HepG2 (cell line): ENCODE data around the gene RAD51D. TPM values are rescaled to one million over a fixed set of nuclear protein-coding genes. Genes with fewer than 3 reads are reported as not detected.
A peak's percentile ranks its signal among the peaks of the same experiment; 100 is the strongest.

Experiments used
- ATAC-seq: fragments of 200-7000 bp; cut with Tn5 transposase; 3 replicates; pipeline ENCODE4 v1.9.1; 2020; ENCODE audit warnings: mild to moderate bottlenecking, moderate library complexity
- BruUV-seq: library from RNA; stranded (reverse); fragments of 400-500 nt; replicated peaks from 2 replicates; lab custom pipeline; 2021; lab: Mats Ljungman, UMichigan
- CTCF ChIA-PET: fragments of 300-600 bp; formaldehyde crosslinking; extraction: SDS; loops from one replicate; lab custom pipeline; 2021; ENCODE audit warnings: low total read pairs, inconsistent platforms, low intra/inter-chr PET ratio; lab: Yijun Ruan, JAX
- POLR2A ChIA-PET: fragments of 350-600 bp; sonication (Branson Sonifier 250); formaldehyde crosslinking; loops from one replicate; lab custom pipeline; 2020; ENCODE audit warnings: antibody characterized with exemption, inconsistent platforms; lab: Yijun Ruan, JAX
- DNase-seq: peaks from one replicate; pipeline ENCODE4 v3.0.0-alpha.2; 2015; ENCODE audit warnings: low spot score
- FAIRE-seq: peaks from 3 replicates; lab custom pipeline; 2011; peaks lifted over from hg19 to GRCh38; lab: Jason Lieb, UNC
- H2AFZ ChIP-seq: one replicate; pipeline ENCODE4 v1.6.1; 2011; ENCODE audit warnings: low read length, inconsistent platforms
- H3K27ac ChIP-seq: fragments of 300-600 bp; 3 replicates; pipeline ENCODE4 v1.8.0; 2011; ENCODE audit warnings: mixed run types, mild to moderate bottlenecking, mixed read lengths, low read length, inconsistent platforms; ENCODE audit not compliant: insufficient read depth; ENCODE audit errors: extremely low read length
- H3K27me3 ChIP-seq, 2 experiments: fragments of 200-600 bp in 1 of 2; 2 replicates in 1 of 2; 3 replicates in 1 of 2; pipeline versions ENCODE4 v1.6.0 to v1.8.0; 2011; ENCODE audit warnings: low read length in 2 of 2, mild to moderate bottlenecking in 2 of 2, moderate library complexity in 2 of 2, inconsistent platforms in 1 of 2; ENCODE audit not compliant: insufficient read depth in 2 of 2, control insufficient read depth in 1 of 2
- H3K36me3 ChIP-seq, 2 experiments: fragments of 200-600 bp in 1 of 2; replicated peaks in 1 of 2; 2 replicates in 1 of 2; 3 replicates in 1 of 2; pipeline versions ENCODE4 v1.5.1 to v1.8.0; 2011; ENCODE audit warnings: low read length in 2 of 2, inconsistent platforms in 1 of 2; ENCODE audit not compliant: insufficient read depth in 2 of 2, control insufficient read depth in 1 of 2
- H3K4me1 ChIP-seq: 2 replicates; pipeline ENCODE4 v1.5.1; 2012; ENCODE audit warnings: low read length, inconsistent platforms; ENCODE audit not compliant: insufficient read depth
- H3K4me2 ChIP-seq: 2 replicates; pipeline ENCODE4 v1.6.0; 2011; ENCODE audit warnings: low read depth, low read length, inconsistent platforms
- H3K4me3 ChIP-seq, 3 experiments: fragments of 200-600 bp in 1 of 3; sonication (generic), shearing (Covaris generic) in 1 of 3; replicated peaks in 1 of 3; 2 replicates each; pipeline ENCODE4 v1.5.1; 2011 to 2016; ENCODE audit warnings: low read length in 3 of 3, inconsistent platforms in 2 of 3, low read depth in 2 of 3, mild to moderate bottlenecking in 2 of 3, control low read depth in 1 of 3, mixed read lengths in 1 of 3; ENCODE audit not compliant: insufficient read depth in 1 of 3
- H3K79me2 ChIP-seq: one replicate; pipeline ENCODE4 v1.6.1; 2011; ENCODE audit warnings: low read length, inconsistent platforms; ENCODE audit not compliant: insufficient read depth
- H3K9ac ChIP-seq: 2 replicates; pipeline ENCODE4 v1.6.0; 2011; ENCODE audit warnings: mild to moderate bottlenecking, low read depth, low read length, inconsistent platforms; ENCODE audit not compliant: insufficient read depth
- H3K9me3 ChIP-seq: 2 replicates; pipeline ENCODE4 v1.5.1; 2012; ENCODE audit warnings: mild to moderate bottlenecking, low read length
- H4K20me1 ChIP-seq: 2 replicates; pipeline ENCODE4 v1.6.0; 2011; ENCODE audit warnings: inconsistent platforms, mild to moderate bottlenecking, low read length, moderate library complexity; ENCODE audit not compliant: insufficient read depth
- MAZ ChIP-seq, 2 experiments: sonication (generic) in 1 of 2; formaldehyde crosslinking in 1 of 2; IDR thresholded peaks; 2 replicates each; pipeline versions ENCODE4 v1.5.0 to v1.6.1; 2012 to 2020; ENCODE audit warnings: low read depth in 2 of 2, mild to moderate bottlenecking in 2 of 2, borderline replicate concordance in 1 of 2, improper control_type of control experiment in 1 of 2, low read length in 1 of 2, missing genetic modification reagents in 1 of 2, moderate library complexity in 1 of 2
- NFKBIZ ChIP-seq: IDR thresholded peaks from 2 replicates; pipeline ENCODE4 v1.6.1; 2018; ENCODE audit warnings: missing genetic modification reagents, missing compliant biosample characterization
- PHB2 ChIP-seq: fragments of 450-650 bp; IDR thresholded peaks from 2 replicates; pipeline ENCODE4 v1.6.1; 2018; ENCODE audit not compliant: partially characterized antibody
- POLR2AphosphoS2 ChIP-seq: IDR thresholded peaks from 2 replicates; pipeline ENCODE4 v1.6.1; 2011; ENCODE audit warnings: low read depth, low read length, improper control_type of control experiment
- RFX5 ChIP-seq: IDR thresholded peaks from 2 replicates; pipeline ENCODE4 v1.6.1; 2011; ENCODE audit warnings: low read depth, low read length, improper control_type of control experiment
- SRSF9 ChIP-seq: fragments of 200-400 bp; formaldehyde crosslinking; IDR thresholded peaks from 2 replicates; pipeline ENCODE4 v1.6.1; 2018; ENCODE audit warnings: borderline replicate concordance, mild to moderate bottlenecking, low read depth, low read length; ENCODE audit not compliant: insufficient read depth, poor library complexity, severe bottlenecking
- YEATS4 ChIP-seq: sonication (generic); formaldehyde crosslinking; IDR thresholded peaks from 2 replicates; pipeline ENCODE4 v1.4.0; 2020; ENCODE audit warnings: missing genetic modification reagents, borderline replicate concordance
- whole genome bisulfite sequencing: methylation state at CpG from one replicate; pipeline ENCODE4 v1.1.6; 2017; ENCODE audit warnings: low lambda C conversion rate; 5-methylcytosine and 5-hydroxymethylcytosine counted together
- in situ Hi-C: cut with HindIII; loops from 2 replicates; pipeline ENCODE4 v1.10.0; 2017; ENCODE audit warnings: low pct_unique_long_range_greater_than_20kb; ENCODE audit not compliant: extremely low pct_ligation_motif_present
- intact Hi-C: fragments of 100-400 bp; cut with micrococcal nuclease; formaldehyde crosslinking; loops from one replicate; pipeline ENCODE4 v1.10.0; 2022; ENCODE audit not compliant: unreplicated experiment
- polyA plus RNA-seq, 8 experiments: library from polyadenylated mRNA; depleted of rRNA in 3 of 8; stranded (reverse) in 7 of 8; unstranded in 1 of 8; fragments of >200 nt; fragmentation: Illumina TruSeq in 4 of 8; extraction: Trizol in 4 of 8; gene quantifications; 2 replicates each; pipeline versions ENCODE4 v1.2.1 to v1.2.3, GENCODE V29; 2011 to 2016; ENCODE audit warnings: low read depth in 4 of 8, missing spikeins in 1 of 8, mixed read lengths in 1 of 8; ENCODE audit not compliant: insufficient read depth in 1 of 8
- total RNA-seq, 5 experiments: library from RNA; depleted of rRNA; stranded (reverse); fragments of >200 nt; fragmentation: Illumina TruSeq; extraction: Trizol; gene quantifications; 2 replicates each; pipeline ENCODE4 v1.2.3, GENCODE V29; 2016; ENCODE audit warnings: low read depth in 1 of 5
- TF ChIP-seq, protein P1 (sequence below): IDR thresholded peaks from 2 replicates; pipeline ENCODE4 v1.6.1; 2016; ENCODE audit warnings: low read depth
- TF ChIP-seq, protein P2 (sequence below): sonication (generic); formaldehyde crosslinking; conservative IDR thresholded peaks from 2 replicates; pipeline ENCODE4 v1.4.0; 2020; ENCODE audit warnings: missing genetic modification reagents
- TF ChIP-seq, protein P3 (sequence below): sonication (generic); formaldehyde crosslinking; IDR thresholded peaks from 2 replicates; pipeline ENCODE4 v1.5.0; 2020; ENCODE audit warnings: missing genetic modification reagents, mild to moderate bottlenecking, borderline replicate concordance
- TF ChIP-seq, protein P4 (sequence below): IDR thresholded peaks from 2 replicates; pipeline ENCODE4 v1.6.1; 2016; ENCODE audit warnings: low read depth, control low read depth
- TF ChIP-seq, protein P5 (sequence below): sonication (generic); formaldehyde crosslinking; IDR thresholded peaks from 2 replicates; pipeline ENCODE4 v1.4.0; 2020; ENCODE audit warnings: missing genetic modification reagents, mild to moderate bottlenecking, borderline replicate concordance

The RAD51D gene
- total and polyA plus RNA-seq, 2 of the 13 experiments (the other 11 are each of a cell fraction or from before 2014, with no cell fraction given): 6.7 to 13.1 TPM

DNA sequence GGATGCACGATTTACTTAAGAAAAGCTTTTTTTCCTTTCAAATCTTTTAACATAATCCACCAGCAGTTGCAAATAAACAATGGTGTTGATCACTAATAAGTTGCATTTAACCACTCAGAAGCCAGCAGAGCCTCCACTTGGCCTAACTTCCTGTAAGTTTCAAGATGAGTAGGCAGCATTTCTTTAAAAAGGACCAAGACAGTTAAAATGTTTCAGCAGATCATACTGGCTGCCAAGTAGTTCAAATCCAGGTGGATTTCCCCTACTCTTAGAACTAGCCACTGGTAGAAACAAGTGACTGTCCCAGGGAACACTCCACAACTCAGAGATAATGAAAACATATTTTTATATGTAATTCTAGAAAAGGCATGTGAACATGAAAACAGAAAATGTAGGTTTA lies 39.1 kb downstream of the RAD51D start (continued):
- TF ChIP-seq, protein P1, sequence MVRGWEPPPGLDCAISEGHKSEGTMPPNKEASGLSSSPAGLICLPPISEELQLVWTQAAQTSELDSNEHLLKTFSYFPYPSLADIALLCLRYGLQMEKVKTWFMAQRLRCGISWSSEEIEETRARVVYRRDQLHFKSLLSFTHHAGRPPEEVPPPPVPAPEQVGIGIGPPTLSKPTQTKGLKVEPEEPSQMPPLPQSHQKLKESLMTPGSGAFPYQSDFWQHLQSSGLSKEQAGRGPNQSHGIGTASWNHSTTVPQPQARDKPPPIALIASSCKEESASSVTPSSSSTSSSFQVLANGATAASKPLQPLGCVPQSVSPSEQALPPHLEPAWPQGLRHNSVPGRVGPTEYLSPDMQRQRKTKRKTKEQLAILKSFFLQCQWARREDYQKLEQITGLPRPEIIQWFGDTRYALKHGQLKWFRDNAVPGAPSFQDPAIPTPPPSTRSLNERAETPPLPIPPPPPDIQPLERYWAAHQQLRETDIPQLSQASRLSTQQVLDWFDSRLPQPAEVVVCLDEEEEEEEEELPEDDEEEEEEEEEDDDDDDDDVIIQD (CRISPR knock-in tag): no peak
- TF ChIP-seq POLR2AphosphoS2 (no peak), SRSF9 (no peak), YEATS4 (CRISPR knock-in tag) (no peak), PHB2 (no peak)
- TF ChIP-seq, protein P2, sequence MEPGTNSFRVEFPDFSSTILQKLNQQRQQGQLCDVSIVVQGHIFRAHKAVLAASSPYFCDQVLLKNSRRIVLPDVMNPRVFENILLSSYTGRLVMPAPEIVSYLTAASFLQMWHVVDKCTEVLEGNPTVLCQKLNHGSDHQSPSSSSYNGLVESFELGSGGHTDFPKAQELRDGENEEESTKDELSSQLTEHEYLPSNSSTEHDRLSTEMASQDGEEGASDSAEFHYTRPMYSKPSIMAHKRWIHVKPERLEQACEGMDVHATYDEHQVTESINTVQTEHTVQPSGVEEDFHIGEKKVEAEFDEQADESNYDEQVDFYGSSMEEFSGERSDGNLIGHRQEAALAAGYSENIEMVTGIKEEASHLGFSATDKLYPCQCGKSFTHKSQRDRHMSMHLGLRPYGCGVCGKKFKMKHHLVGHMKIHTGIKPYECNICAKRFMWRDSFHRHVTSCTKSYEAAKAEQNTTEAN (CRISPR knock-in tag): no peak

DNA sequence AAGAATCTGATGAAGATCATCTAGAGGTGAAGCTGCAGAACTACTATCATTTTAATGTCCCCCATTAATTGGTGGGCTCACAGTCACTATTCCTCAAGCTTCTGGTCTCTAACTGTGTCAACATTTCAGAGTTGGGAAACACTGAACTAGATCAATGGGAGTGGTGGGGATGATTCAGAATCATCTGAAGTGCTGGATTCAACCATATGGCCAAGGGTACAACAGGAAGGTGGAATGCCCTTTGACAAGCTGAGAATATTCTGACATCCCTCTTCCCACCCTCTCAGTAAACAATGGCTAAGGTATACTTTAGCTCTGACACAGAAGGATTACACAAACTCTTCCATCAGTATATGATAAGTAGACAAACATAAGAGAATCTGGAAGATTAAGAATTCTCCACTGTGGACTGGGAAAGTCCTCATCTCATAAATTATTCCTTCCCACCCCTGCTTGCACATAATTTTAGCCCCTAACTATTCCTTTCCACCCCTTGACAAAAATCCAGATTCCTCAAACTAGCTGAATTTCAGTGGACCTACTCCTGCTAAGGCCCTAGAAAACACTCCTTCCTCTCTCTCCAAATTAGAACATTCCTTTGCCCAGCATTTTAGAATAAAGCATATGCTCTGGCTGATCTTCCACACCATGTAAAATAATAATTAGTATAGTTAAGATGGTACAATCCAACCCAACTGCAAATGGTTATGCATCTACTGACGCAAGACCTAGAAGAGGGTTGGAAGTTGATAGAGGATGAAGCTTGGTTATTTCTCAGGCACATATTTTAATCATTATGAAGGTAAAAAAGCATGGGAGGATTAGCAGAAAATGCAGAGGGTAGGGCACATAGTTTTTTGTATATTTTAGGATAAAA lies 39.9 kb downstream of the RAD51D start:
- 100% methylated on average over 1 of the region's 1 CpG for WGBS
- FAIRE-seq (peak; percentile 82), DNase-seq (peak; percentile 92), ATAC-seq (peak; percentile 96)
- H2AFZ ChIP-seq: no peak overlapping the region
- no peak overlapping the region for H3K9ac ChIP-seq
- intact Hi-C loops (no loop called here), in situ Hi-C loops (no loop called here)
- no peaks in the 10 kb centered on the region; a peak in 1 of 5 replicates for H3K36me3 ChIP-seq
- no peaks in the 10 kb centered on the region for H3K27me3 ChIP-seq
- no peaks in the 10 kb centered on the region for H3K9me3 ChIP-seq
- H3K79me2 ChIP-seq: peaks cover 84% of the 10 kb centered on the region
- POLR2A ChIA-PET: interaction anchor here (0.6 to 2.7 kb wide), 5 partner anchors 8 to 25 kb away, joined by 4 to 27 read pairs (median 4); partner anchors contain the start of gene RFFL
- CTCF ChIA-PET: no interaction called here
- H3K4me2 ChIP-seq: peak overlapping the region; percentile 8; the same call in 1 of the 2 replicates
- BruUV-seq: no TSS peak
- no peak overlapping the region for H3K4me3 ChIP-seq
- H3K4me1 ChIP-seq: peaks cover 92% of the 10 kb centered on the region
- H4K20me1 ChIP-seq: no peaks in the 10 kb centered on the region
- peak overlapping the region; percentile 50 for H3K27ac ChIP-seq
- no peak for TF ChIP-seq RFX5
- no peak for TF ChIP-seq NFKBIZ (CRISPR knock-in tag)
- TF ChIP-seq, protein P3, sequence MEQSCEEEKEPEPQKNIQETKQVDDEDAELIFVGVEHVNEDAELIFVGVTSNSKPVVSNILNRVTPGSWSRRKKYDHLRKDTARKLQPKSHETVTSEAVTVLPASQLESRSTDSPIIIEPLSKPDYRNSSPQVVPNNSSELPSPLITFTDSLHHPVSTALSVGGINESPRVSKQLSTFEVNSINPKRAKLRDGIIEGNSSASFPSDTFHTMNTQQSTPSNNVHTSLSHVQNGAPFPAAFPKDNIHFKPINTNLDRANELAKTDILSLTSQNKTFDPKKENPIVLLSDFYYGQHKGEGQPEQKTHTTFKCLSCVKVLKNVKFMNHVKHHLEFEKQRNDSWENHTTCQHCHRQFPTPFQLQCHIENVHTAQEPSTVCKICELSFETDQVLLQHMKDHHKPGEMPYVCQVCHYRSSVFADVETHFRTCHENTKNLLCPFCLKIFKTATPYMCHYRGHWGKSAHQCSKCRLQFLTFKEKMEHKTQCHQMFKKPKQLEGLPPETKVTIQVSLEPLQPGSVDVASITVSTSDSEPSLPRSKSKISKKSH (CRISPR knock-in tag): no peak
- TF ChIP-seq, protein P4, sequence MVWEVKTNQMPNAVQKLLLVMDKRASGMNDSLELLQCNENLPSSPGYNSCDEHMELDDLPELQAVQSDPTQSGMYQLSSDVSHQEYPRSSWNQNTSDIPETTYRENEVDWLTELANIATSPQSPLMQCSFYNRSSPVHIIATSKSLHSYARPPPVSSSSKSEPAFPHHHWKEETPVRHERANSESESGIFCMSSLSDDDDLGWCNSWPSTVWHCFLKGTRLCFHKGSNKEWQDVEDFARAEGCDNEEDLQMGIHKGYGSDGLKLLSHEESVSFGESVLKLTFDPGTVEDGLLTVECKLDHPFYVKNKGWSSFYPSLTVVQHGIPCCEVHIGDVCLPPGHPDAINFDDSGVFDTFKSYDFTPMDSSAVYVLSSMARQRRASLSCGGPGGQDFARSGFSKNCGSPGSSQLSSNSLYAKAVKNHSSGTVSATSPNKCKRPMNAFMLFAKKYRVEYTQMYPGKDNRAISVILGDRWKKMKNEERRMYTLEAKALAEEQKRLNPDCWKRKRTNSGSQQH (CRISPR knock-in tag): no peak
- TF ChIP-seq, protein P5, sequence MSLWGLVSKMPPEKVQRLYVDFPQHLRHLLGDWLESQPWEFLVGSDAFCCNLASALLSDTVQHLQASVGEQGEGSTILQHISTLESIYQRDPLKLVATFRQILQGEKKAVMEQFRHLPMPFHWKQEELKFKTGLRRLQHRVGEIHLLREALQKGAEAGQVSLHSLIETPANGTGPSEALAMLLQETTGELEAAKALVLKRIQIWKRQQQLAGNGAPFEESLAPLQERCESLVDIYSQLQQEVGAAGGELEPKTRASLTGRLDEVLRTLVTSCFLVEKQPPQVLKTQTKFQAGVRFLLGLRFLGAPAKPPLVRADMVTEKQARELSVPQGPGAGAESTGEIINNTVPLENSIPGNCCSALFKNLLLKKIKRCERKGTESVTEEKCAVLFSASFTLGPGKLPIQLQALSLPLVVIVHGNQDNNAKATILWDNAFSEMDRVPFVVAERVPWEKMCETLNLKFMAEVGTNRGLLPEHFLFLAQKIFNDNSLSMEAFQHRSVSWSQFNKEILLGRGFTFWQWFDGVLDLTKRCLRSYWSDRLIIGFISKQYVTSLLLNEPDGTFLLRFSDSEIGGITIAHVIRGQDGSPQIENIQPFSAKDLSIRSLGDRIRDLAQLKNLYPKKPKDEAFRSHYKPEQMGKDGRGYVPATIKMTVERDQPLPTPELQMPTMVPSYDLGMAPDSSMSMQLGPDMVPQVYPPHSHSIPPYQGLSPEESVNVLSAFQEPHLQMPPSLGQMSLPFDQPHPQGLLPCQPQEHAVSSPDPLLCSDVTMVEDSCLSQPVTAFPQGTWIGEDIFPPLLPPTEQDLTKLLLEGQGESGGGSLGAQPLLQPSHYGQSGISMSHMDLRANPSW (CRISPR knock-in tag): no peak
- no peak for TF ChIP-seq MAZ (IDR thresholded peaks at IDR 0.05; ENCODE audit: borderline replicate concordance, low read depth, low read length)
- no peak for TF ChIP-seq MAZ (CRISPR knock-in tag; IDR thresholded peaks at IDR 0.05; ENCODE audit: low read depth)
